GM19324 (cell line): Measurements from ENCODE around the gene PSPH.

ENCODE experiments used
- ATAC-seq: cut with Tn5 transposase; IDR thresholded peaks from one replicate; pipeline ENCODE4 v1.9.1; 2021; ENCODE audit warnings: mild to moderate bottlenecking, moderate library complexity; ENCODE audit not compliant: unreplicated experiment, low FRiP score

PSPH gene

DNA sequence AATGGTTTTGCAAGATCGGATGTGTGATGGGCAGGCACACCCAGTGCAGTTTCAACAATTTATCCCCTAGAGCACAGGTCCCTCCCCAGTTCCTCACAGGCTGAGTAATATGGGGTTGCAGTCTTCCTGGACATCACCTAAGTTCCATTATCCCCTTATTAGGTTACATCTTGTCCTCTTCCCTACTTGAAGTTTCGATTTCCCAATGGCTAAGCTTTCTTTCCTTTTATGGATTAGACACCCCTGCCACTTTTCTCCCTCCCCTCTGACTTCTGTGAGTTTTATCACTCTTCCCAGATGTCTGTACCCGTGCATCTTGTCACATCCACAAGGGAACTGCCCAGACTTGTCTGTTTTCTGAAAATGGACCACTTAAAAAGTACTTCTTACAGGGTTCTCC lies 89.2 kb downstream of the PSPH start:
- ATAC-seq, result no peak
